Liver (tissue), 9 donors: ENCODE results near the gene TAF1B. TPM values are rescaled to one million over a fixed set of nuclear protein-coding genes. Genes with fewer than 3 reads are reported as not detected.

Experiments
- DNase-seq: peaks from one replicate; pipeline ENCODE4 v3.0.0-alpha.2; 2017; ENCODE audit warnings: low spot score
- H3K27ac ChIP-seq, 2 donors: one replicate each; pipeline ENCODE4 v1.7.0; 2013; ENCODE audit warnings: inconsistent platforms in 2 of 2, low read length in 2 of 2, control low read depth in 1 of 2, low read depth in 1 of 2, mild to moderate bottlenecking in 1 of 2
- H3K27me3 ChIP-seq, 4 donors: one replicate each; pipeline versions ENCODE4 v1.6.1 to v1.7.0; 2013; ENCODE audit warnings: low read length in 3 of 4, inconsistent platforms in 1 of 4, mild to moderate bottlenecking in 1 of 4, moderate library complexity in 1 of 4; ENCODE audit not compliant: control insufficient read depth in 4 of 4, insufficient read depth in 4 of 4
- H3K36me3 ChIP-seq, 4 donors: one replicate each; pipeline versions ENCODE4 v1.6.1 to v1.7.0; 2013; ENCODE audit warnings: low read length in 3 of 4, mild to moderate bottlenecking in 3 of 4, low read depth in 1 of 4, moderate library complexity in 1 of 4; ENCODE audit not compliant: control insufficient read depth in 4 of 4, insufficient read depth in 3 of 4
- H3K4me1 ChIP-seq, 4 donors: one replicate each; pipeline versions ENCODE4 v1.6.1 to v1.7.0; 2013; ENCODE audit warnings: low read length in 3 of 4, mild to moderate bottlenecking in 3 of 4, moderate library complexity in 1 of 4; ENCODE audit not compliant: control insufficient read depth in 4 of 4, insufficient read depth in 4 of 4
- H3K4me3 ChIP-seq, 3 donors: one replicate each; pipeline versions ENCODE4 v1.6.1 to v1.7.0; 2013; ENCODE audit warnings: low read length in 3 of 3, control low read depth in 1 of 3, low read depth in 1 of 3, mild to moderate bottlenecking in 1 of 3
- H3K9ac ChIP-seq, 2 donors: one replicate each; pipeline ENCODE4 v1.7.0; 2013; ENCODE audit warnings: low read length in 2 of 2, mild to moderate bottlenecking in 2 of 2, moderate library complexity in 2 of 2, control low read depth in 1 of 2, low read depth in 1 of 2
- H3K9me3 ChIP-seq, 4 donors: one replicate each; pipeline versions ENCODE4 v1.6.1 to v1.7.0; 2013; ENCODE audit warnings: low read length in 3 of 4; ENCODE audit not compliant: control insufficient read depth in 4 of 4
- EGR1 ChIP-seq, 2 donors: IDR thresholded peaks; 2 replicates each; pipeline ENCODE4 v1.6.1; 2016 to 2018; ENCODE audit warnings: antibody characterized with exemption in 2 of 2, low read depth in 2 of 2
- FOXA1 ChIP-seq: IDR thresholded peaks from 2 replicates; pipeline ENCODE4 v1.6.1; 2016; ENCODE audit warnings: antibody characterized with exemption
- FOXA2 ChIP-seq: IDR thresholded peaks from 2 replicates; pipeline ENCODE4 v1.6.1; 2016; ENCODE audit warnings: antibody characterized with exemption
- HNF4A ChIP-seq, 2 donors: conservative IDR thresholded peaks; 2 replicates each; pipeline ENCODE4 v1.6.1; 2016; ENCODE audit warnings: antibody characterized with exemption in 2 of 2, mild to moderate bottlenecking in 2 of 2
- HNF4G ChIP-seq: IDR thresholded peaks from 2 replicates; pipeline ENCODE4 v1.6.1; 2016; ENCODE audit warnings: antibody characterized with exemption
- JUND ChIP-seq, 2 donors: IDR thresholded peaks; 2 replicates each; pipeline ENCODE4 v1.6.1; 2016; ENCODE audit warnings: antibody characterized with exemption in 2 of 2
- NR2F2 ChIP-seq: IDR thresholded peaks from 2 replicates; pipeline ENCODE4 v1.6.1; 2016; ENCODE audit warnings: antibody characterized with exemption
- RAD21 ChIP-seq, 2 donors: IDR thresholded peaks; 2 replicates each; pipeline ENCODE4 v1.6.1; 2016; ENCODE audit warnings: antibody characterized with exemption in 2 of 2, mild to moderate bottlenecking in 2 of 2
- RXRA ChIP-seq, 2 donors: IDR thresholded peaks; 2 replicates each; pipeline ENCODE4 v1.6.1; 2017 to 2018; ENCODE audit warnings: antibody characterized with exemption in 2 of 2, mild to moderate bottlenecking in 1 of 2
- SP1 ChIP-seq: IDR thresholded peaks from 2 replicates; pipeline ENCODE4 v1.6.1; 2018; ENCODE audit warnings: antibody characterized with exemption, mild to moderate bottlenecking
- YY1 ChIP-seq: IDR thresholded peaks from 2 replicates; pipeline ENCODE4 v1.6.1; 2016; ENCODE audit warnings: antibody characterized with exemption, mild to moderate bottlenecking
- ZBTB33 ChIP-seq: IDR thresholded peaks from 2 replicates; pipeline ENCODE4 v1.6.1; 2016; ENCODE audit warnings: antibody characterized with exemption
- WGBS: extraction: QIAGEN DNeasy Blood & Tissue Kit; methylation state at CpG from one replicate; pipeline ENCODE4 v1.1.7; 2013; 5-methylcytosine and 5-hydroxymethylcytosine counted together
- polyA plus RNA-seq, 2 donors: library from polyadenylated mRNA; stranded (reverse) in 1 of 2; unstranded in 1 of 2; fragments of 200-250 nt in 1 of 2; fragments of >200 nt in 1 of 2; fragmentation: Nextera tagmentation in 1 of 2; extraction: Ambion mirVana in 1 of 2; gene quantifications; one replicate each; pipeline versions ENCODE4 v1.2.1 to v1.2.3, GENCODE V29; 2013 to 2015
- total RNA-seq, 2 donors: library from RNA; depleted of rRNA; stranded (reverse); fragments of >200 nt; gene quantifications; one replicate each; pipeline ENCODE4 v1.2.3, GENCODE V29; 2014
- TF ChIP-seq, protein P1 (sequence below): IDR thresholded peaks from 2 replicates; pipeline ENCODE4 v1.6.1; 2016; ENCODE audit warnings: antibody characterized with exemption
- TF ChIP-seq, protein P2 (sequence below): fragments of 150-350 bp; IDR thresholded peaks from 2 replicates; pipeline ENCODE4 v1.5.1; 2017; ENCODE audit warnings: improper control_type of control experiment, low read depth, low read length; ENCODE audit not compliant: missing input control
- TF ChIP-seq, protein P3 (sequence below): IDR thresholded peaks from 2 replicates; pipeline ENCODE4 v1.6.1; 2016; ENCODE audit warnings: antibody characterized with exemption, mild to moderate bottlenecking
- TF ChIP-seq, protein P4 (sequence below): IDR thresholded peaks from 2 replicates; pipeline ENCODE4 v1.6.1; 2016; ENCODE audit warnings: antibody characterized with exemption
- donor health status: healthy.
- donor health status: healthy.
- donor health status: healthy.
- donor health status: healthy.
- donor health status: healthy.

TAF1B gene
- total and polyA plus RNA-seq, 4 donors: 3.1 to 17.2 (median 5.6) TPM

GRCh38 chr2:9983401-9984216 lies 140.3 kb downstream of the TAF1B start:
- TF ChIP-seq RAD21 (IDR thresholded peaks at IDR 0.05) (no peak), HNF4A (conservative IDR thresholded peaks at IDR 0.05) (no peak), RXRA (IDR thresholded peaks at IDR 0.05) (no peak), YY1 (no peak), EGR1 (IDR thresholded peaks at IDR 0.05; ENCODE audit: low read depth in 2 of 2) (no peak), SP1 (no peak), HNF4G (no peak), ZBTB33 (no peak), JUND (IDR thresholded peaks at IDR 0.05) (no peak), FOXA2 (no peak), FOXA1 (no peak), NR2F2 (no peak)
- TF ChIP-seq, protein P1, sequence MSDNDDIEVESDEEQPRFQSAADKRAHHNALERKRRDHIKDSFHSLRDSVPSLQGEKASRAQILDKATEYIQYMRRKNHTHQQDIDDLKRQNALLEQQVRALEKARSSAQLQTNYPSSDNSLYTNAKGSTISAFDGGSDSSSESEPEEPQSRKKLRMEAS: no peak
- TF ChIP-seq, protein P2, sequence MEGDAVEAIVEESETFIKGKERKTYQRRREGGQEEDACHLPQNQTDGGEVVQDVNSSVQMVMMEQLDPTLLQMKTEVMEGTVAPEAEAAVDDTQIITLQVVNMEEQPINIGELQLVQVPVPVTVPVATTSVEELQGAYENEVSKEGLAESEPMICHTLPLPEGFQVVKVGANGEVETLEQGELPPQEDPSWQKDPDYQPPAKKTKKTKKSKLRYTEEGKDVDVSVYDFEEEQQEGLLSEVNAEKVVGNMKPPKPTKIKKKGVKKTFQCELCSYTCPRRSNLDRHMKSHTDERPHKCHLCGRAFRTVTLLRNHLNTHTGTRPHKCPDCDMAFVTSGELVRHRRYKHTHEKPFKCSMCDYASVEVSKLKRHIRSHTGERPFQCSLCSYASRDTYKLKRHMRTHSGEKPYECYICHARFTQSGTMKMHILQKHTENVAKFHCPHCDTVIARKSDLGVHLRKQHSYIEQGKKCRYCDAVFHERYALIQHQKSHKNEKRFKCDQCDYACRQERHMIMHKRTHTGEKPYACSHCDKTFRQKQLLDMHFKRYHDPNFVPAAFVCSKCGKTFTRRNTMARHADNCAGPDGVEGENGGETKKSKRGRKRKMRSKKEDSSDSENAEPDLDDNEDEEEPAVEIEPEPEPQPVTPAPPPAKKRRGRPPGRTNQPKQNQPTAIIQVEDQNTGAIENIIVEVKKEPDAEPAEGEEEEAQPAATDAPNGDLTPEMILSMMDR: no peak
- TF ChIP-seq, protein P3, sequence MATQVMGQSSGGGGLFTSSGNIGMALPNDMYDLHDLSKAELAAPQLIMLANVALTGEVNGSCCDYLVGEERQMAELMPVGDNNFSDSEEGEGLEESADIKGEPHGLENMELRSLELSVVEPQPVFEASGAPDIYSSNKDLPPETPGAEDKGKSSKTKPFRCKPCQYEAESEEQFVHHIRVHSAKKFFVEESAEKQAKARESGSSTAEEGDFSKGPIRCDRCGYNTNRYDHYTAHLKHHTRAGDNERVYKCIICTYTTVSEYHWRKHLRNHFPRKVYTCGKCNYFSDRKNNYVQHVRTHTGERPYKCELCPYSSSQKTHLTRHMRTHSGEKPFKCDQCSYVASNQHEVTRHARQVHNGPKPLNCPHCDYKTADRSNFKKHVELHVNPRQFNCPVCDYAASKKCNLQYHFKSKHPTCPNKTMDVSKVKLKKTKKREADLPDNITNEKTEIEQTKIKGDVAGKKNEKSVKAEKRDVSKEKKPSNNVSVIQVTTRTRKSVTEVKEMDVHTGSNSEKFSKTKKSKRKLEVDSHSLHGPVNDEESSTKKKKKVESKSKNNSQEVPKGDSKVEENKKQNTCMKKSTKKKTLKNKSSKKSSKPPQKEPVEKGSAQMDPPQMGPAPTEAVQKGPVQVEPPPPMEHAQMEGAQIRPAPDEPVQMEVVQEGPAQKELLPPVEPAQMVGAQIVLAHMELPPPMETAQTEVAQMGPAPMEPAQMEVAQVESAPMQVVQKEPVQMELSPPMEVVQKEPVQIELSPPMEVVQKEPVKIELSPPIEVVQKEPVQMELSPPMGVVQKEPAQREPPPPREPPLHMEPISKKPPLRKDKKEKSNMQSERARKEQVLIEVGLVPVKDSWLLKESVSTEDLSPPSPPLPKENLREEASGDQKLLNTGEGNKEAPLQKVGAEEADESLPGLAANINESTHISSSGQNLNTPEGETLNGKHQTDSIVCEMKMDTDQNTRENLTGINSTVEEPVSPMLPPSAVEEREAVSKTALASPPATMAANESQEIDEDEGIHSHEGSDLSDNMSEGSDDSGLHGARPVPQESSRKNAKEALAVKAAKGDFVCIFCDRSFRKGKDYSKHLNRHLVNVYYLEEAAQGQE: no peak
- TF ChIP-seq, protein P4, sequence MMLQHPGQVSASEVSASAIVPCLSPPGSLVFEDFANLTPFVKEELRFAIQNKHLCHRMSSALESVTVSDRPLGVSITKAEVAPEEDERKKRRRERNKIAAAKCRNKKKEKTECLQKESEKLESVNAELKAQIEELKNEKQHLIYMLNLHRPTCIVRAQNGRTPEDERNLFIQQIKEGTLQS: no peak
- Histone ChIP-seq H3K4me3 (no peak overlapping the region), H3K27me3 (no peaks in the 10 kb centered on the region), H3K27ac (no peak overlapping the region), H3K36me3 (peaks cover 3 to 18% (median 8%) of the 10 kb centered on the region in 4 donors), H3K9ac (no peak overlapping the region), H3K4me1 (peaks cover 0 to 8% (median under 1%) of the 10 kb centered on the region in 4 donors), H3K9me3 (no peaks in the 10 kb centered on the region)
- DNase-seq: no peak
- WGBS: 68% methylated on average over 15 of the region's 15 CpGs

Other genes with a start within 250 kb of the TAF1B start
- gene YWHAQ, start 212.5 kb upstream of the TAF1B start, total RNA-seq: 100 to 1,000 TPM in 1 of 2 donors, 10 to 100 TPM in 1; 78.6 to 145 TPM
- 10 to 100 TPM; 68.8 to 97.4 TPM for gene YWHAQ, start 212.5 kb upstream of the TAF1B start, polyA plus RNA-seq
- 10 to 100 TPM in 1 of 2 donors, 1 to 10 TPM in 1; 6.2 to 13.7 TPM for gene GRHL1, start 108.2 kb downstream of the TAF1B start, total RNA-seq
- 1 to 10 TPM; 3.6 to 6.0 TPM for gene GRHL1, start 108.2 kb downstream of the TAF1B start, polyA plus RNA-seq
- gene KLF11, start 200.1 kb downstream of the TAF1B start, total RNA-seq: 10 to 100 TPM; 13.2 to 43.0 TPM
- 10 to 100 TPM; 10.5 to 15.8 TPM for gene KLF11, start 200.1 kb downstream of the TAF1B start, polyA plus RNA-seq
- 1 to 10 TPM; 1.3 to 4.1 TPM for gene CYS1, start 236.9 kb downstream of the TAF1B start, total RNA-seq
- gene CYS1, start 236.9 kb downstream of the TAF1B start, polyA plus RNA-seq: under 1 TPM; 0.07 to 0.72 TPM